ENCODE data around the gene NTRK2. TPM values are rescaled to one million over a fixed set of nuclear protein-coding genes. Genes with fewer than 3 reads are reported as not detected.

Gene NTRK2
- polyA plus RNA-seq, 1 experiment = 2.0 TPM

DNA sequence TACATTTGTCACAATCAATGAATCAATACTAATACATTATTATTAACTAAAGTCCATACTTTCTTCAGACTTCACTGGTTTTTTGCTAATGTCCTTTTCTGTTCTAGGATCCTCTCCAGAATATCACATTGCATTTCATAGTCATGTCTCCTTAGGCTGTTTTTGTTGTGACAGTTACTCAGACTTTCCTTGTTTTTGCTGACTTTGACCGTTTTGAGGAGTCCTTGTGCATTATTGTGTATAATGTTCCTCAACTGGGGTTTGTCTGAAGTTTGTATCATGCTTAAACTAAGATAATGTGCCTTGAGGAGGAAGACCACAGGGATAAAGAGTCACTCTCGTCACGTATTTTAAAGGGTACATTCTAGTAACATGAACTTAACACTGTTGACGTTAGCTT lies 376.9 kb downstream of the NTRK2 start:
- POLR2A ChIA-PET = no interaction called here
- Histone ChIP-seq H3K4me3 (ENCODE audit: low read depth, low read length) (no peak overlapping the region), H3K27me3 (ENCODE audit: control insufficient read depth, insufficient read depth, low read length) (no peaks in the 10 kb centered on the region), H3K36me3 (ENCODE audit: control insufficient read depth, insufficient read depth, low read length) (no peaks in the 10 kb centered on the region)
- TF ChIP-seq, protein P1, sequence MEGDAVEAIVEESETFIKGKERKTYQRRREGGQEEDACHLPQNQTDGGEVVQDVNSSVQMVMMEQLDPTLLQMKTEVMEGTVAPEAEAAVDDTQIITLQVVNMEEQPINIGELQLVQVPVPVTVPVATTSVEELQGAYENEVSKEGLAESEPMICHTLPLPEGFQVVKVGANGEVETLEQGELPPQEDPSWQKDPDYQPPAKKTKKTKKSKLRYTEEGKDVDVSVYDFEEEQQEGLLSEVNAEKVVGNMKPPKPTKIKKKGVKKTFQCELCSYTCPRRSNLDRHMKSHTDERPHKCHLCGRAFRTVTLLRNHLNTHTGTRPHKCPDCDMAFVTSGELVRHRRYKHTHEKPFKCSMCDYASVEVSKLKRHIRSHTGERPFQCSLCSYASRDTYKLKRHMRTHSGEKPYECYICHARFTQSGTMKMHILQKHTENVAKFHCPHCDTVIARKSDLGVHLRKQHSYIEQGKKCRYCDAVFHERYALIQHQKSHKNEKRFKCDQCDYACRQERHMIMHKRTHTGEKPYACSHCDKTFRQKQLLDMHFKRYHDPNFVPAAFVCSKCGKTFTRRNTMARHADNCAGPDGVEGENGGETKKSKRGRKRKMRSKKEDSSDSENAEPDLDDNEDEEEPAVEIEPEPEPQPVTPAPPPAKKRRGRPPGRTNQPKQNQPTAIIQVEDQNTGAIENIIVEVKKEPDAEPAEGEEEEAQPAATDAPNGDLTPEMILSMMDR (IDR thresholded peaks at IDR 0.05; ENCODE audit: insufficient read depth, low read depth, low read length) = no peak
- no peak for DNase-seq (ENCODE audit: low read depth)
- CTCF ChIA-PET = interaction anchor here (0.6 kb wide), 1 partner anchor 355 kb away, joined by 3 read pairs; no protein-coding TSS in a partner anchor

DNA sequence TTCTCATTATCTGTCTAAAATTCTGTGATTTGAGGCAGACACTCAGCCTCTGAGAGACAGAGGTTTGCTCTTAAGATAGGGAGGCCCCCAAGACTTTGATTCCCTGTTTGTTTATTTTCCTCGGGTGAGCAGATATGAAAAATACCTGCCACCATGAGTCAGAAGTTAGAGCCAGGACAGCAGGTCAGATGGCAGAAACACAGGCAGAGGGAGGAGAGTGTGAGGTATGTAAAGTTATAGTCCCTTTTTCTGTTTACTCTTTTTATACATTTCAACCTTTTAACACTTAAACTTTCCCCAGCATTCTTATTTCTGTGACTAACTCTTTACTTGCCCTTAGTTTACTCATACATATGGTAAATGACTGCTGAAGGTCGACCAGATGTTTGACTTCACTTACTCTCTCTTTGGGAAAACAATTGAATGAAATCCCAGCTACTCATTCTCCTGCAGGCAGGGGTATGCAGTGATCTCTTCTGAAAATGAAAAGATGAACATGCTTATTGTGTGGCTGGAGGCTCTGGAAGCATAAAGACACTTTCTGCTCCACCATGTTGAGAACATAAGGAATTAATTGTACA lies 383.8 kb downstream of the NTRK2 start:
- H3K4me3 ChIP-seq (ENCODE audit: low read depth, low read length) = no peak overlapping the region
- DNase-seq (ENCODE audit: low read depth) = no peak
- no peaks in the 10 kb centered on the region for H3K36me3 ChIP-seq (ENCODE audit: control insufficient read depth, insufficient read depth, low read length)
- ChIA-PET POLR2A (no interaction called here), CTCF (no interaction called here)
- TF ChIP-seq, protein P1 (IDR thresholded peaks at IDR 0.05; ENCODE audit: insufficient read depth, low read depth, low read length) = no peak
- H3K27me3 ChIP-seq (ENCODE audit: control insufficient read depth, insufficient read depth, low read length) = no peaks in the 10 kb centered on the region

DNA sequence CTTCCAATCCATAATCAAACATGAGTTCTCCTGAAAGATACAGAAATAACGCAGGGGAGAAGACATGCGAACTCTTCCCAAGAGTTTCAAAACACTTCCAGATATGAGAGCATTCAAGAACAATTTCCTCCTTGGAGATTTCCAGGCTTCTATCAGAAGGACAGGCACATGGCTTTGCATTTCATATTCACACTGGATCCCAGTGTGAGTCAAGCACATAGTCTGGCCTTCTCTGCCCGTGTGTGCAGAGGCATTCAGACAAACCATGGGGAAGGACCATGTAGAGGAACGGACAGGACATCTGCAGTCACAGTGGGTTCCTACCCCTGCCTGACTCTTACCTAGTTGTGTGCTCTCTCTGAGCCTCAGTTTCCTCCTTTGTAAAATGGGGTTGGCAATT lies 384.5 kb downstream of the NTRK2 start:
- TF ChIP-seq, protein P1 (IDR thresholded peaks at IDR 0.05; ENCODE audit: insufficient read depth, low read depth, low read length) = no peak
- Histone ChIP-seq H3K36me3 (ENCODE audit: control insufficient read depth, insufficient read depth, low read length) (no peaks in the 10 kb centered on the region), H3K4me3 (ENCODE audit: low read depth, low read length) (no peak overlapping the region), H3K27me3 (ENCODE audit: control insufficient read depth, insufficient read depth, low read length) (no peaks in the 10 kb centered on the region)
- DNase-seq (ENCODE audit: low read depth) = no peak
- ChIA-PET POLR2A (no interaction called here), CTCF (no interaction called here)

DNA sequence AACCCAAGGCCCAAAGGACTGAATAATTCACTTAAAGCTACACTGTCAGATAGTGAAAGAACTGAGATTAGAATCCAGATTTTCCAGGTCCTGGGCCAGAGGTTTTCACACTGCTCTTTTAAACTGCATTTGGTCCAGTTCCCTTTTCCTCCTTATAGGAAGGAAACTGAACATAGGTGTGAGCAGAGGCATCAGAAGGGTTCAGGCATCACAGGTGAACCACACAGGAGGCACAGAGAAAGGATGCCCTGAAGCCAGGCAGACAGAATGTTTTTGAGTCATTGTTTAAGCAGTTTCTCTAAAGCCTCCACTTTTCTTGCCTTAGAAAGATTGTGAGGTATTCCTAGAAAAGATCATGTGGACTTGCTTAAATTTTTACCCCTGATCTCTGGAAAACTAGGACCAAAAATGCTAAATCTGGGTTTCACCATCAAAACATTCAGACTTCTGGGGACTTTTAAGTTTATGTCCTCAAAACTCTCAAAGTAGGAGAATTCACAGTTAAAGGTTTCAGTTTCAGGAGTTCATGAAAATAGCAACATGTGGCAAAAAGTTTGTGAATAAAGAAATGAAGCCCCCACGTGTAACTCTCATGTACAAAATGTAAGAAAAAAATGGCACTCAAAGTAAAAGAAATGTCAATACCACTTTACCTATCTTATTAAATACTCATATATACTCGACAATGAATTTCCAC lies 386.1 kb downstream of the NTRK2 start:
- CTCF ChIA-PET = no interaction called here
- POLR2A ChIA-PET = no interaction called here
- H3K36me3 ChIP-seq (ENCODE audit: control insufficient read depth, insufficient read depth, low read length) = no peaks in the 10 kb centered on the region
- H3K4me3 ChIP-seq (ENCODE audit: low read depth, low read length) = no peak overlapping the region
- no peak for DNase-seq (ENCODE audit: low read depth)
- TF ChIP-seq, protein P1 (IDR thresholded peaks at IDR 0.05; ENCODE audit: insufficient read depth, low read depth, low read length) = no peak
- no peaks in the 10 kb centered on the region for H3K27me3 ChIP-seq (ENCODE audit: control insufficient read depth, insufficient read depth, low read length)

DNA sequence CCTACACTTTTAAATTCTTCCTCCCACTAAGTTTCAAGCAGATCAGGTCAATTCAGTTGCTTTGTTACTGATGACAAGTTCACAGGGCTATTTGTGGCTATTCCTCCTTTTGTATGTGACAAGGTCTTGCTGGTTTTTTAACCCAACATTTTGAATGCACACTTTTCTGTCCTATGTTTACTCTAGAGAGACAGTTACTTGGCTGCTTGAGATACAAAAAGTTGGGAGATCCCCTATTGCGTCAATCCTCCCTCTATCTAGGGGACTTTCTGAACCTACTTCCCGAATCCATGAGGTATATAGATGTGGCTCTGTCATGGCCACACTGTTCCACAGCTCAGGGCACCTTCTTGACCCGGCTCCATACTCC lies 386.7 kb downstream of the NTRK2 start:
- DNase-seq (ENCODE audit: low read depth) = no peak
- TF ChIP-seq, protein P1 (IDR thresholded peaks at IDR 0.05; ENCODE audit: insufficient read depth, low read depth, low read length) = no peak
- CTCF ChIA-PET = no interaction called here

More for the DNA sequence above, 386.7 kb downstream of the NTRK2 start:
- Histone ChIP-seq H3K27me3 (ENCODE audit: control insufficient read depth, insufficient read depth, low read length) (no peaks in the 10 kb centered on the region), H3K36me3 (ENCODE audit: control insufficient read depth, insufficient read depth, low read length) (no peaks in the 10 kb centered on the region), H3K4me3 (ENCODE audit: low read depth, low read length) (no peak overlapping the region)
- POLR2A ChIA-PET = no interaction called here
